ENCODE data around the gene DIAPH3.

The DIAPH3 gene

GRCh38 chr13:59684105-59684504, 479.6 kb downstream of the DIAPH3 start:
- Histone ChIP-seq H2AK5ac (ENCODE audit: low read depth, low read length) (no peak overlapping the region), H2BK5ac (ENCODE audit: low read length) (no peak overlapping the region), H3K79me1 (ENCODE audit: low read depth, low read length) (no peaks in the 10 kb centered on the region), H3K4me2 (ENCODE audit: insufficient read depth, low read length, poor library complexity, severe bottlenecking) (no peak overlapping the region), H3K36me3 (replicated peaks in 1 of 2; ENCODE audit: control insufficient read depth in 2 of 2, insufficient read depth in 2 of 2, low read length in 2 of 2) (no peaks in the 10 kb centered on the region), H2AFZ (ENCODE audit: low read length) (no peak overlapping the region), H3K4me1 (ENCODE audit: control insufficient read depth in 2 of 2, insufficient read depth in 1 of 2, low read depth in 1 of 2, low read length in 2 of 2) (peaks cover 2 to 7% of the 10 kb centered on the region in 2 donors), H2BK12ac (ENCODE audit: low read length) (no peak overlapping the region), H3K27ac (replicated peaks; ENCODE audit: low read length) (no peak overlapping the region), H4K91ac (ENCODE audit: low read depth, low read length, poor library complexity) (no peak overlapping the region), H3K4ac (ENCODE audit: low read length) (no peak overlapping the region), H3K9ac (ENCODE audit: low read depth, low read length, poor library complexity) (no peak overlapping the region), H3K18ac (ENCODE audit: low read length) (no peak overlapping the region), H2BK120ac (ENCODE audit: low read depth, low read length) (no peak overlapping the region), H3K9me3 (replicated peaks in 1 of 2; ENCODE audit: control insufficient read depth in 2 of 2, insufficient read depth in 1 of 2, low read depth in 1 of 2, low read length in 2 of 2) (no peaks in the 10 kb centered on the region), H3K27me3 (ENCODE audit: control insufficient read depth in 3 of 3, insufficient read depth in 3 of 3, low read depth in 1 of 3, low read length in 3 of 3) (no peaks in the 10 kb centered on the region), H3K23ac (ENCODE audit: low read depth, low read length, poor library complexity) (no peak overlapping the region), H3K14ac (ENCODE audit: low read length) (no peak overlapping the region), H3K4me3 (ENCODE audit: low read length in 2 of 2) (no peak overlapping the region), H4K8ac (ENCODE audit: low read depth, low read length) (no peak overlapping the region), H2BK15ac (ENCODE audit: low read length) (no peak overlapping the region)
- WGBS, 2 donors (ENCODE audit: extremely low coverage in 2 of 2, insufficient read length in 2 of 2, insufficient replicate concordance in 1 of 2) = no CpG with 5 or more reads among the region's 5 CpGs
- DNase-seq (ENCODE audit: low spot score) = no peak

- Histone ChIP-seq H2AK5ac (ENCODE audit: low read depth, low read length) (no peak overlapping the region), H3K79me1 (ENCODE audit: low read depth, low read length) (no peaks in the 10 kb centered on the region), H3K18ac (ENCODE audit: low read length) (no peak overlapping the region), H4K91ac (ENCODE audit: low read depth, low read length, poor library complexity) (no peak overlapping the region), H4K8ac (ENCODE audit: low read depth, low read length) (no peak overlapping the region), H3K14ac (ENCODE audit: low read length) (no peak overlapping the region), H3K23ac (ENCODE audit: low read depth, low read length, poor library complexity) (no peak overlapping the region), H2BK120ac (ENCODE audit: low read depth, low read length) (no peak overlapping the region), H3K27me3 (ENCODE audit: control insufficient read depth in 3 of 3, insufficient read depth in 3 of 3, low read depth in 1 of 3, low read length in 3 of 3) (no peaks in the 10 kb centered on the region), H3K4me1 (ENCODE audit: control insufficient read depth in 2 of 2, insufficient read depth in 1 of 2, low read depth in 1 of 2, low read length in 2 of 2) (peaks cover 3 to 10% of the 10 kb centered on the region in 2 donors), H3K4me2 (ENCODE audit: insufficient read depth, low read length, poor library complexity, severe bottlenecking) (no peak overlapping the region), H3K9ac (ENCODE audit: low read depth, low read length, poor library complexity) (no peak overlapping the region), H2BK15ac (ENCODE audit: low read length) (no peak overlapping the region), H3K4me3 (ENCODE audit: low read length in 2 of 2) (no peak overlapping the region), H3K27ac (replicated peaks; ENCODE audit: low read length) (no peak overlapping the region), H2BK5ac (ENCODE audit: low read length) (no peak overlapping the region), H2BK12ac (ENCODE audit: low read length) (no peak overlapping the region), H2AFZ (ENCODE audit: low read length) (no peak overlapping the region), H3K9me3 (replicated peaks in 1 of 2; ENCODE audit: control insufficient read depth in 2 of 2, insufficient read depth in 1 of 2, low read depth in 1 of 2, low read length in 2 of 2) (no peaks in the 10 kb centered on the region), H3K36me3 (replicated peaks in 1 of 2; ENCODE audit: control insufficient read depth in 2 of 2, insufficient read depth in 2 of 2, low read length in 2 of 2) (no peaks in the 10 kb centered on the region), H3K4ac (ENCODE audit: low read length) (no peak overlapping the region)
- WGBS, 2 donors (ENCODE audit: extremely low coverage in 2 of 2, insufficient read length in 2 of 2, insufficient replicate concordance in 1 of 2) = no CpG with 5 or more reads among the region's 1 CpG
- no peak for DNase-seq (ENCODE audit: low spot score)
Measured at GRCh38 chr13:59681636-59682311, 482.0 kb downstream of the DIAPH3 start.

GRCh38 chr13:59680429-59681024, 483.2 kb downstream of the DIAPH3 start:
- no peak overlapping the region for H2AK5ac ChIP-seq (ENCODE audit: low read depth, low read length)
- H3K14ac ChIP-seq (ENCODE audit: low read length) = no peak overlapping the region
- H2BK120ac ChIP-seq (ENCODE audit: low read depth, low read length) = no peak overlapping the region
- no peaks in the 10 kb centered on the region for H3K36me3 ChIP-seq (replicated peaks in 1 of 2; ENCODE audit: control insufficient read depth in 2 of 2, insufficient read depth in 2 of 2, low read length in 2 of 2)
- H3K4me1 ChIP-seq (ENCODE audit: control insufficient read depth in 2 of 2, insufficient read depth in 1 of 2, low read depth in 1 of 2, low read length in 2 of 2) = peaks cover 1 to 10% of the 10 kb centered on the region in 2 donors
- no peak for DNase-seq (ENCODE audit: low spot score)
- H4K8ac ChIP-seq (ENCODE audit: low read depth, low read length) = no peak overlapping the region
- WGBS, 2 donors (ENCODE audit: extremely low coverage in 2 of 2, insufficient read length in 2 of 2, insufficient replicate concordance in 1 of 2) = no CpG with 5 or more reads among the region's 7 CpGs
- H3K4me2 ChIP-seq (ENCODE audit: insufficient read depth, low read length, poor library complexity, severe bottlenecking) = no peak overlapping the region
- H3K4me3 ChIP-seq (ENCODE audit: low read length in 2 of 2) = no peak overlapping the region
- H3K4ac ChIP-seq (ENCODE audit: low read length) = no peak overlapping the region
- no peaks in the 10 kb centered on the region for H3K27me3 ChIP-seq (ENCODE audit: control insufficient read depth in 3 of 3, insufficient read depth in 3 of 3, low read depth in 1 of 3, low read length in 3 of 3)
- H3K9me3 ChIP-seq (replicated peaks in 1 of 2; ENCODE audit: control insufficient read depth in 2 of 2, insufficient read depth in 1 of 2, low read depth in 1 of 2, low read length in 2 of 2) = no peaks in the 10 kb centered on the region
- H3K23ac ChIP-seq (ENCODE audit: low read depth, low read length, poor library complexity) = no peak overlapping the region
- H2AFZ ChIP-seq (ENCODE audit: low read length) = no peak overlapping the region
- H2BK12ac ChIP-seq (ENCODE audit: low read length) = no peak overlapping the region
- no peak overlapping the region for H2BK5ac ChIP-seq (ENCODE audit: low read length)
- H3K18ac ChIP-seq (ENCODE audit: low read length) = no peak overlapping the region
- no peak overlapping the region for H4K91ac ChIP-seq (ENCODE audit: low read depth, low read length, poor library complexity)
- H3K27ac ChIP-seq (replicated peaks; ENCODE audit: low read length) = no peak overlapping the region
- H3K79me1 ChIP-seq (ENCODE audit: low read depth, low read length) = no peaks in the 10 kb centered on the region
- H2BK15ac ChIP-seq (ENCODE audit: low read length) = no peak overlapping the region
- H3K9ac ChIP-seq (ENCODE audit: low read depth, low read length, poor library complexity) = no peak overlapping the region

GRCh38 chr13:59679254-59679653, 484.5 kb downstream of the DIAPH3 start:
- Histone ChIP-seq H3K4ac (ENCODE audit: low read length) (no peak overlapping the region), H3K14ac (ENCODE audit: low read length) (no peak overlapping the region), H3K36me3 (replicated peaks in 1 of 2; ENCODE audit: control insufficient read depth in 2 of 2, insufficient read depth in 2 of 2, low read length in 2 of 2) (no peaks in the 10 kb centered on the region), H2BK120ac (ENCODE audit: low read depth, low read length) (no peak overlapping the region), H2AFZ (ENCODE audit: low read length) (no peak overlapping the region), H2BK12ac (ENCODE audit: low read length) (no peak overlapping the region), H3K23ac (ENCODE audit: low read depth, low read length, poor library complexity) (no peak overlapping the region), H4K91ac (ENCODE audit: low read depth, low read length, poor library complexity) (no peak overlapping the region), H3K4me3 (ENCODE audit: low read length in 2 of 2) (no peak overlapping the region), H3K27ac (replicated peaks; ENCODE audit: low read length) (no peak overlapping the region), H3K9ac (ENCODE audit: low read depth, low read length, poor library complexity) (no peak overlapping the region), H3K27me3 (ENCODE audit: control insufficient read depth in 3 of 3, insufficient read depth in 3 of 3, low read depth in 1 of 3, low read length in 3 of 3) (no peaks in the 10 kb centered on the region), H3K9me3 (replicated peaks in 1 of 2; ENCODE audit: control insufficient read depth in 2 of 2, insufficient read depth in 1 of 2, low read depth in 1 of 2, low read length in 2 of 2) (no peaks in the 10 kb centered on the region), H2BK5ac (ENCODE audit: low read length) (no peak overlapping the region), H3K79me1 (ENCODE audit: low read depth, low read length) (no peaks in the 10 kb centered on the region), H2BK15ac (ENCODE audit: low read length) (no peak overlapping the region), H3K18ac (ENCODE audit: low read length) (no peak overlapping the region), H2AK5ac (ENCODE audit: low read depth, low read length) (no peak overlapping the region), H3K4me1 (ENCODE audit: control insufficient read depth in 2 of 2, insufficient read depth in 1 of 2, low read depth in 1 of 2, low read length in 2 of 2) (peaks cover 1 to 10% of the 10 kb centered on the region in 2 donors), H3K4me2 (ENCODE audit: insufficient read depth, low read length, poor library complexity, severe bottlenecking) (no peak overlapping the region), H4K8ac (ENCODE audit: low read depth, low read length) (no peak overlapping the region)
- no CpG with 5 or more reads among the region's 1 CpG for WGBS, 2 donors (ENCODE audit: extremely low coverage in 2 of 2, insufficient read length in 2 of 2, insufficient replicate concordance in 1 of 2)
- no peak for DNase-seq (ENCODE audit: low spot score)
